ENCODE results near the gene KMT5C. TPM values are rescaled to one million over a fixed set of nuclear protein-coding genes. Genes with fewer than 3 reads are reported as not detected.

KMT5C gene
- total RNA-seq = 10 to 100 TPM in 2 of 6 donors, 1 to 10 TPM in 4; 4.3 to 12.6 (median 6.9) TPM
- polyA plus RNA-seq = 10 to 100 TPM; 22.3 to 27.4 TPM

DNA sequence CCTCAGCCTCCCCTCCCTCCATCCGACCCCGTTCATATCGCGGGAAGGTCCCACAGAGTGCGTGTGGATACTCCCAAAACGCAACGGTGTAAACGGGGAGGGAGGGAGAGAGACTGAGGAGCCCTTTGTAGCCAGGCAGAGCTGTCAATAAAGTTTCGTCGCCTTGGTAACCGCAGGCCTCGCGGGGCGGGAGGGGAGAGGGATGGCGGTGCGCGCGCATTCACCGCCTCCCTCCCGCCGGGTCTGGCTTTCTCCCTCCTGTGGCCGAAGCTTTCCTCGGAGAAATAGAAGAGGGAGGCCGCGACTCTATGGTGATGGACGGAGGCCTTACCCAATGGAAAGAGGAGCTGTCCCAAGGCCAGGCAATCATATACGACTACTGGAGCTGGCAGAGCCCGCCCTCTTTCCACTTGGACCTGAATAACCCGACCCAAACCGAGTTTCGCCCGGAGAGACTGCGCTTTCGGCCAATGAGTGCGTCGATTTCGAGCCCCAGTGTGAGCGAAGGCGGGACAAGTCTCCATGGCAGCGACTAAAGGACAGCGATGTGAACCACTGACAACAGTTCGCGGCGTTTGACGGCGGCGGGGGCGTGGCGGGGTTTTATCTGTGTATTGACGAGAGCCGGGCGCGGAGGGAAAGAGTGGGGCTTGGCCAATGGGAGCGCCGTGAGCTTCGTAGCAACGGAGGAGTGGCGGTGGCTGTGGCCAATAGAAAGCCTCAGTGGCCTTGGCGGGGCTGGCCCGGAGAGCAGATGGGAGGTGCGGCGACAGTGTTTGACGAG is at the start of gene KMT5C:
KMT5C (plus strand) TSS at position 772 of the 784 bp plus-strand sequence. CDS start 2,061 bp downstream, outside the sequence.
- peaks cover 0 to 4% (median 0%) of the 10 kb centered on the region in 3 donors for H3K36me3 ChIP-seq
- peak within 1 kb of the TSS; percentile 96 to 98 (median 97) for H3K27ac ChIP-seq
- 0% methylated on average over 62 to 63 of the region's 63 CpGs for WGBS, 2 donors
- H3K4me1 ChIP-seq = no peaks in the 10 kb centered on the region
- no peaks in the 10 kb centered on the region for H3K27me3 ChIP-seq
- intact Hi-C loops (cut with DNase I) = no loop called here
- no peaks in the 10 kb centered on the region for H3K9me3 ChIP-seq
- peak; percentile 79 to 91 (median 86) for ATAC-seq
- H3K4me3 ChIP-seq = peak within 1 kb of the TSS; percentile 35 to 62 (median 55)
- peak; percentile 99 for FAIRE-seq
- peak; percentile 6 to 29 (median 20) for TF ChIP-seq CTCF (IDR thresholded peaks at IDR 0.05)
- peak; percentile 100 for DNase-seq

DNA sequence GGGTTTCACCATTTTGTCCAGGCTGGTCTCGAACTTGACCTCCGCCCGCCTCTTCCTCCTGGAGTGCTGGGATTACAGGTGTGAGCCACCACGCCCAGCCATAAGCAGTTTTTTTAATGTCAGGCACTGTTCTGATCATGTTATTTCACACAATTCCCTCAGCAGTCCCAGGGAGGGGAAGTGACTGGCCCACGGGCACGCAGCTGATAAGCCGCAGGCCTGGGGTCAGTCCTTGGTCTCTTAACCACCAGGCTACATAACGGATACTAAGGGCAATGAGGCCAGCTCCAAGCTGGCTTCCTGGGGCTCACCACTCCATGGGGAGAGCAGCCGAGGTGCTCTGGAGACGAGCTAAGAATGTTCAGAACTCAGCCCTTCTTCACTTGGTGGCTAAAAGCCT is 42.4 kb upstream of the KMT5C start:
- H3K9me3 ChIP-seq = no peaks in the 10 kb centered on the region
- H3K4me3 ChIP-seq = no peak overlapping the region
- DNase-seq = no peak
- H3K27me3 ChIP-seq = no peaks in the 10 kb centered on the region
- no peaks in the 10 kb centered on the region for H3K36me3 ChIP-seq
- no peak for ATAC-seq
- FAIRE-seq = no peak
- no peak overlapping the region for H3K27ac ChIP-seq
- no peaks in the 10 kb centered on the region for H3K4me1 ChIP-seq
- WGBS, 2 donors = 75 to 87% methylated on average over 10 of the region's 10 CpGs
- intact Hi-C loops (cut with DNase I) = loop anchor here in 2 of 3 donors (10.0 kb wide), 2 partner anchors 88 to 108 kb away; partner anchors contain the start of genes RPL28 (in 1 of the 2), TMEM238 (in 1 of the 2) and UBE2S (in 1 of the 2)
- TF ChIP-seq CTCF (IDR thresholded peaks at IDR 0.05) = no peak

DNA sequence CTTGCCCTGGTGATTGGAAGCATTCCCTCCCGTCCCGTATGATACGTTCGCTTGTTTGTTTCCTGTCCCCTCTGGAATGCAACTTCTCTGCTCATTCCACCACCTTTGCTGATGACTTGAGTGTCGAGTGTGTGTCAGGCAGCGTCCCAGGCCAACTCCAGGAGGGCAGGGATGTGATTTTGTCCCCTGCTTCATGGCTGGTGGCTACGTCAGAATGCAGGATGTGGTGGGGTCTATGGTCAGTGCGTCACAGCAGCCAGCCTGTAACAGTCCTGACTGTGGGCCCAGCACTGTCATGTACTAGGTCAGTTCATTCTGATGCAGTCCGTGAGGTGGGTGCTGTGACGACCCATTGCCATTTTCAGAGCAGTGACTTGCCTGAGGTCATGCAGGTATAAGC is 39.7 kb upstream of the KMT5C start:
- FAIRE-seq = no peak
- no peaks in the 10 kb centered on the region for H3K9me3 ChIP-seq
- no peaks in the 10 kb centered on the region for H3K4me1 ChIP-seq
- DNase-seq = no peak
- H3K4me3 ChIP-seq = no peak overlapping the region
- ATAC-seq = no peak
- no peaks in the 10 kb centered on the region for H3K36me3 ChIP-seq
- WGBS, 2 donors = 81 to 89% methylated on average over 10 of the region's 10 CpGs
- no peak for TF ChIP-seq CTCF (IDR thresholded peaks at IDR 0.05)
- intact Hi-C loops (cut with DNase I) = loop anchor here in 2 of 3 donors (10.0 kb wide), 3 partner anchors 75 to 105 kb away; partner anchors contain the start of genes IL11 (in 1 of the 2), RPL28 (in 1 of the 2), TMEM190 (in 1 of the 2) and TMEM238 (in 1 of the 2)
- H3K27ac ChIP-seq = no peak overlapping the region
- no peaks in the 10 kb centered on the region for H3K27me3 ChIP-seq

GRCh38 chr19:55300886-55301458 is 38.7 kb upstream of the KMT5C start:
- DNase-seq = no peak
- Histone ChIP-seq H3K27me3 (no peaks in the 10 kb centered on the region), H3K36me3 (no peaks in the 10 kb centered on the region), H3K27ac (no peak overlapping the region), H3K4me3 (no peak overlapping the region), H3K4me1 (no peaks in the 10 kb centered on the region), H3K9me3 (no peaks in the 10 kb centered on the region)
- intact Hi-C loops (cut with DNase I) = loop anchor here in 1 of 3 donors (10.0 kb wide), 1 partner anchor 74 kb away; the partner anchor contains the start of genes IL11 and TMEM190
- 50 to 64% methylated on average over 15 of the region's 15 CpGs for WGBS, 2 donors
- ATAC-seq = no peak
- TF ChIP-seq CTCF (IDR thresholded peaks at IDR 0.05) = no peak
- no peak for FAIRE-seq
